ENCODE results near the gene TMEM74B.

The TMEM74B gene

GRCh38 chr20:1183153-1183552 lies 1.6 kb downstream of the TMEM74B start:
- in situ Hi-C loops (cut with MboI; ENCODE audit: low sequenced_read_pairs, unreplicated experiment), result loop anchor here (25.0 kb wide), 1 partner anchor 371 kb away; no protein-coding TSS in a partner anchor
- no peak for DNase-seq (ENCODE audit: low spot score)

DNA sequence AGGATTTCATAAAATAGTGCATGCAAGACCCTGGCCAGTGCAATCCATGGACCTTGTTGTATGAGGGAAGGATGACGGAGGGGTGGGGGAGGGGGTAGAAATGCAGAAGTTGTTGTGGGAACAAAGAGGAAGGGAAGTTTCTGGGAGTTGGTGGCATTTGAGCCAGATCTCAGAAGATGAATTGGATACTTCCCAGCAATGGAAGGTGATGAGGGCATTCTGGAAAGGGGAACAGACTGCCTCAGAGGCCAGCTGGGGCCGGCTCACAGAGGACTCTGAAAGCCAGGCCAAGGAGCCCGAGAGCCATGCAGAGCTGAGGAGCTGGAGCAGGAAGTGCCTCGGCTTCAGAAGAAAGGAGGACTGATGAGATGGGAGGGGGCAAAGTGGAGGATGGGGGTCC lies 2.7 kb downstream of the TMEM74B start:
- in situ Hi-C loops (cut with MboI; ENCODE audit: low sequenced_read_pairs, unreplicated experiment), result loop anchor here (25.0 kb wide), 1 partner anchor 370 kb away; no protein-coding TSS in a partner anchor
- no peak for DNase-seq (ENCODE audit: low spot score)
- TF ChIP-seq, protein P1, sequence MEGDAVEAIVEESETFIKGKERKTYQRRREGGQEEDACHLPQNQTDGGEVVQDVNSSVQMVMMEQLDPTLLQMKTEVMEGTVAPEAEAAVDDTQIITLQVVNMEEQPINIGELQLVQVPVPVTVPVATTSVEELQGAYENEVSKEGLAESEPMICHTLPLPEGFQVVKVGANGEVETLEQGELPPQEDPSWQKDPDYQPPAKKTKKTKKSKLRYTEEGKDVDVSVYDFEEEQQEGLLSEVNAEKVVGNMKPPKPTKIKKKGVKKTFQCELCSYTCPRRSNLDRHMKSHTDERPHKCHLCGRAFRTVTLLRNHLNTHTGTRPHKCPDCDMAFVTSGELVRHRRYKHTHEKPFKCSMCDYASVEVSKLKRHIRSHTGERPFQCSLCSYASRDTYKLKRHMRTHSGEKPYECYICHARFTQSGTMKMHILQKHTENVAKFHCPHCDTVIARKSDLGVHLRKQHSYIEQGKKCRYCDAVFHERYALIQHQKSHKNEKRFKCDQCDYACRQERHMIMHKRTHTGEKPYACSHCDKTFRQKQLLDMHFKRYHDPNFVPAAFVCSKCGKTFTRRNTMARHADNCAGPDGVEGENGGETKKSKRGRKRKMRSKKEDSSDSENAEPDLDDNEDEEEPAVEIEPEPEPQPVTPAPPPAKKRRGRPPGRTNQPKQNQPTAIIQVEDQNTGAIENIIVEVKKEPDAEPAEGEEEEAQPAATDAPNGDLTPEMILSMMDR (IDR thresholded peaks at IDR 0.05; ENCODE audit: borderline replicate concordance, control extremely low read depth, extremely low read depth, insufficient read depth, missing control alignments), result no peak

More at GRCh38 chr20:1183153-1183552, 1.6 kb downstream of the TMEM74B start:
- TF ChIP-seq, protein P1 (IDR thresholded peaks at IDR 0.05; ENCODE audit: borderline replicate concordance, control extremely low read depth, extremely low read depth, insufficient read depth, missing control alignments), result no peak

GRCh38 chr20:1180949-1181348 lies 3.8 kb downstream of the TMEM74B start:
- in situ Hi-C loops (cut with MboI; ENCODE audit: low sequenced_read_pairs, unreplicated experiment), result loop anchor here (25.0 kb wide), 1 partner anchor 369 kb away; no protein-coding TSS in a partner anchor

DNA sequence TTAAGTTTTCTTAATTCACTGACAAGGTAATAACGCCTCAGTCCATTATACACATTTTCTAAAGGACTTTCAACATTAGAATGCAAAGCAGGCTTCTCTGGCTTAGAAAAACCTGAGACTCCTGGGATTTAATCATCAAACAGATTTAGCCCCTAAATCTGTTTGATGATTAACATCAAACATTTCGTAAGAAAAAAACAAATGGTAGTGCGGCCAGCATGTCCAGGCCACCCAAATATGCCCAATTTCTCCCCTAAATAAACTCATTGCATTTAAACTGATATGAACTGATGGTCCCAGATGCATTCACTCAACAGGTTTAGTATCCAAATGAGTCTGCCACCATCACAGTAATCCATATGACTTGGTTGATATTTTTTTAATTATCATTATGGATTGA lies 6.2 kb downstream of the TMEM74B start:
- in situ Hi-C loops (cut with MboI; ENCODE audit: low sequenced_read_pairs, unreplicated experiment), result loop anchor here (25.0 kb wide), 1 partner anchor 366 kb away; no protein-coding TSS in a partner anchor
- no peak for DNase-seq (ENCODE audit: low spot score)
- TF ChIP-seq, protein P1 (IDR thresholded peaks at IDR 0.05; ENCODE audit: borderline replicate concordance, control extremely low read depth, extremely low read depth, insufficient read depth, missing control alignments), result no peak

More at GRCh38 chr20:1180949-1181348, 3.8 kb downstream of the TMEM74B start:
- TF ChIP-seq, protein P1 (IDR thresholded peaks at IDR 0.05; ENCODE audit: borderline replicate concordance, control extremely low read depth, extremely low read depth, insufficient read depth, missing control alignments), result no peak
- DNase-seq (ENCODE audit: low spot score), result no peak

DNA sequence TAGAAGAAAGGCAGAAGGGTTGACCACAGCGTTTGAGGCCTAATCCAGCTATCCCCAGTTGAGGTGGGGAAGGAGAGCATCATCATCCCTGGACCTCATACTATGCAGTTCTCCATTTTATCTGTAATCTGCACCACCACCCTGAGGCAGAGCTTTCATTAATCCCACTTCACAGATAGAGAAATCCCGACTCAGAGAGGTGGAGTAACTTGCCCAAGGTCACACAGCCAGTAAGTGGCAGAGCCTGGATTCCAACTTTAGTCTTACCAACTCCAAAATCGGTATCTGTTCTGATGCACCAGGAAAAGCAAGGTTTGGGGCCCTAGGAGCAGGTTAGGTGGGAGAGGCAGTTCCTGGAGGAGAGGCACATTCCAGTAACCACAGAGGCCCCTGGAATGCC lies 6.7 kb downstream of the TMEM74B start:
- TF ChIP-seq, protein P1 (IDR thresholded peaks at IDR 0.05; ENCODE audit: borderline replicate concordance, control extremely low read depth, extremely low read depth, insufficient read depth, missing control alignments), result no peak
- DNase-seq (ENCODE audit: low spot score), result no peak
- in situ Hi-C loops (cut with MboI; ENCODE audit: low sequenced_read_pairs, unreplicated experiment), result loop anchor here (25.0 kb wide), 1 partner anchor 366 kb away; no protein-coding TSS in a partner anchor

DNA sequence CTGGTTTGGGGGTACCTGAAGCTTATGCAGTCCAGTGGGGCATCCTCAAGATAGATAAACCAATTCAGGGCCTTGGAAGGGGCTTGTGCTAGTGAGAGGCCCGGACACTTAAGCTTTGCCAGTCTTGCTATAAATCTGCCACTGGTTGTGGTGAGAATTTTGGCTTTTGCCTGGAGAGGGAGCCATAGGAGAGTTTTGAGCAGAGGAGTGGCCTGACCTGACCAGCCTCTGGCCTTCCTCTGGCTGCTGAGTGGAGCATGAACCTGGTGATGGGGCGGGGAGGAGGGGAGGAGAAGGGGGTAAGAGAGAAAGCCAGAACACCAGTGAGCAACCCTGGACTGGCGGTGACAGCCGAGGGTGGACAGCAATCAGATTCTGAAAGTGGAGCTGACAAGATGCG lies 7.1 kb downstream of the TMEM74B start:
- DNase-seq (ENCODE audit: low spot score), result no peak
- TF ChIP-seq, protein P1 (IDR thresholded peaks at IDR 0.05; ENCODE audit: borderline replicate concordance, control extremely low read depth, extremely low read depth, insufficient read depth, missing control alignments), result no peak
- in situ Hi-C loops (cut with MboI; ENCODE audit: low sequenced_read_pairs, unreplicated experiment), result loop anchor here (25.0 kb wide), 1 partner anchor 365 kb away; no protein-coding TSS in a partner anchor
